ENCODE data around the gene NDUFA8. TPM values are rescaled to one million over a fixed set of nuclear protein-coding genes. Genes with fewer than 3 reads are reported as not detected.

NDUFA8 gene
- total RNA-seq, 1 experiment from 2014 or later, result 60.7 TPM

GRCh38 chr9:122110100-122110833, 49.3 kb downstream of the NDUFA8 start:
- DNase-seq, result no peak
- H3K4me2 ChIP-seq (ENCODE audit: insufficient read depth, insufficient read length, low read length), result no peak overlapping the region
- H3K79me2 ChIP-seq (ENCODE audit: insufficient read depth, low read length), result no peaks in the 10 kb centered on the region
- H2BK15ac ChIP-seq (ENCODE audit: low read depth, low read length), result no peak overlapping the region
- no peak for TF ChIP-seq CTCF (conservative IDR thresholded peaks at IDR 0.05)
- H3K9me3 ChIP-seq (ENCODE audit: control insufficient read depth, low read depth, low read length), result no peaks in the 10 kb centered on the region
- H3K23ac ChIP-seq (ENCODE audit: insufficient read length, low read depth, low read length), result no peak overlapping the region
- no peak overlapping the region for H2BK20ac ChIP-seq (ENCODE audit: low read depth, low read length, poor library complexity, severe bottlenecking)
- no peak overlapping the region for H2BK120ac ChIP-seq (ENCODE audit: low read depth, low read length, poor library complexity, severe bottlenecking)
- no peaks in the 10 kb centered on the region for H3K79me1 ChIP-seq (ENCODE audit: insufficient read depth, low read depth, low read length, poor library complexity, severe bottlenecking)
- no peak overlapping the region for H3K9ac ChIP-seq (ENCODE audit: extremely low read depth, insufficient read length, low read length)
- Mint-ChIP-seq H3K4me1 (peaks cover 27 to 51% of the 10 kb centered on the region in 2 experiments), H3K4me3 (no peak overlapping the region), H3K27me3 (ENCODE audit: low read depth) (peaks cover 2% of the 10 kb centered on the region), H3K27ac (no peak overlapping the region), H3K36me3 (ENCODE audit: insufficient read depth in 1 of 3, low read depth in 3 of 3) (no peaks in the 10 kb centered on the region), H3K9me3 (no peaks in the 10 kb centered on the region)
- H3K18ac ChIP-seq (ENCODE audit: insufficient read length, low read depth, low read length), result no peak overlapping the region
- H3K56ac ChIP-seq (ENCODE audit: insufficient read length, low read depth, low read length), result no peak overlapping the region
- H4K5ac ChIP-seq (ENCODE audit: insufficient read length, low read depth, low read length), result no peak overlapping the region
- no peaks in the 10 kb centered on the region; the same call in 1 of the 2 replicates for H3K4me1 ChIP-seq (ENCODE audit: insufficient read depth, low read length)
- H3K27ac ChIP-seq (ENCODE audit: insufficient read length, low read depth, low read length), result no peak overlapping the region
- no peak overlapping the region for H3T11ph ChIP-seq (ENCODE audit: low read length)
- H2BK5ac ChIP-seq (ENCODE audit: insufficient read length, low read length), result no peak overlapping the region
- no peaks in the 10 kb centered on the region for H4K20me1 ChIP-seq (ENCODE audit: control insufficient read depth, insufficient read depth, insufficient read length)
- H2AFZ ChIP-seq (ENCODE audit: low read length), result no peak overlapping the region
- no peaks in the 10 kb centered on the region for H3K27me3 ChIP-seq (ENCODE audit: insufficient read depth, low read length)
- H2AK5ac ChIP-seq (ENCODE audit: insufficient read length, low read length), result no peak overlapping the region
- no peak overlapping the region for H2BK12ac ChIP-seq (ENCODE audit: insufficient read length, low read depth, low read length)
- no peak overlapping the region for H3K4ac ChIP-seq (ENCODE audit: low read depth, low read length)
- no peak overlapping the region for H4K8ac ChIP-seq (replicated peaks; ENCODE audit: insufficient read length, low read depth, low read length)
- WGBS (ENCODE audit: extremely low coverage, insufficient read length, low lambda C conversion rate), result no CpG with 5 or more reads among the region's 7 CpGs
- H3K14ac ChIP-seq (ENCODE audit: insufficient read depth, low read length), result no peak overlapping the region; the same call in 1 of the 2 replicates
- no peak overlapping the region for H4K91ac ChIP-seq (ENCODE audit: insufficient read length, low read depth, low read length)
- no peaks in the 10 kb centered on the region for H3K23me2 ChIP-seq (ENCODE audit: insufficient read length, low read depth, low read length, poor library complexity, severe bottlenecking)

Measured in H9 (cell line).